ENCODE measurements around the gene PSD2.

DNA sequence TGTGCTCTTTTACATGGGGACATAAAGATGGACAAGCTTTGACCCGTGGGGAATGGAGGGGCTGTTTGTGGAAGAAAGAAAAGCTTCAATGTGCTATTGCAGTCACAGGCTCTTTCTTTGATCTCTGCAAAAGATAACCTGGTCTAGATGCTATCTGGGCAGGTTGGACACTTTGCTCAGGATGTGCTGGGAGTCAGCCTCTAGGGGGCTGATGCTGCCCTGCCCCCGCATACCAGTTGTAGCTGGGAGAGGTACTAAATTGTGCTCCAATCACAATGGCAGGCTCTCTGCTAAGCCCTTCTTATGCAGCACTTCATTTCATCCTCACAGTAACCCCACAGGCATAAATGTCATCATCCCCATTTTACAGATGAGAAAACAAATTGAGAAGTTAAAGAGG is 67.2 kb downstream of the PSD2 start:
- TF ChIP-seq, protein P1, sequence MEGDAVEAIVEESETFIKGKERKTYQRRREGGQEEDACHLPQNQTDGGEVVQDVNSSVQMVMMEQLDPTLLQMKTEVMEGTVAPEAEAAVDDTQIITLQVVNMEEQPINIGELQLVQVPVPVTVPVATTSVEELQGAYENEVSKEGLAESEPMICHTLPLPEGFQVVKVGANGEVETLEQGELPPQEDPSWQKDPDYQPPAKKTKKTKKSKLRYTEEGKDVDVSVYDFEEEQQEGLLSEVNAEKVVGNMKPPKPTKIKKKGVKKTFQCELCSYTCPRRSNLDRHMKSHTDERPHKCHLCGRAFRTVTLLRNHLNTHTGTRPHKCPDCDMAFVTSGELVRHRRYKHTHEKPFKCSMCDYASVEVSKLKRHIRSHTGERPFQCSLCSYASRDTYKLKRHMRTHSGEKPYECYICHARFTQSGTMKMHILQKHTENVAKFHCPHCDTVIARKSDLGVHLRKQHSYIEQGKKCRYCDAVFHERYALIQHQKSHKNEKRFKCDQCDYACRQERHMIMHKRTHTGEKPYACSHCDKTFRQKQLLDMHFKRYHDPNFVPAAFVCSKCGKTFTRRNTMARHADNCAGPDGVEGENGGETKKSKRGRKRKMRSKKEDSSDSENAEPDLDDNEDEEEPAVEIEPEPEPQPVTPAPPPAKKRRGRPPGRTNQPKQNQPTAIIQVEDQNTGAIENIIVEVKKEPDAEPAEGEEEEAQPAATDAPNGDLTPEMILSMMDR (IDR thresholded peaks at IDR 0.05), result no peak
- TF ChIP-seq EP300 (IDR thresholded peaks at IDR 0.05; ENCODE audit: low read depth), result no peak
- no peak for TF ChIP-seq POLR2AphosphoS5 (IDR thresholded peaks at IDR 0.05)

Measured in transverse colon (tissue), 4 donors.